Activated CD8-positive, alpha-beta T cell treated with anti-CD3 and anti-CD28 coated beads, Interleukin-2, amount 10 ng/mL, durations not matched to agents 7 days and 5 days (primary cell): ENCODE measurements around the gene SPSB4. TPM values are rescaled to one million over a fixed set of nuclear protein-coding genes. Genes with fewer than 3 reads are reported as not detected.

Experiments used
- ATAC-seq: fragments of 150-1000 bp; cut with Tn5 transposase; one replicate; pipeline ENCODE4 v1.10.0; 2021; ENCODE audit warnings: moderate library complexity
- CTCF ChIA-PET: fragments of 350-600 bp; sonication (Branson Sonifier 250); formaldehyde crosslinking; loops from one replicate; lab custom pipeline; 2021; ENCODE audit warnings: antibody characterized with exemption; lab: Charles Lee
- POLR2A ChIA-PET: fragments of 350-600 bp; sonication (Branson Sonifier 250); formaldehyde crosslinking; loops from one replicate; lab custom pipeline; 2021; ENCODE audit warnings: antibody characterized with exemption; lab: Charles Lee
- DNase-seq: peaks from one replicate; pipeline ENCODE4 v3.0.0-alpha.2; 2020
- H3K27ac Mint-ChIP-seq: one replicate; pipeline ENCODE4 v1.8.0; 2021; ENCODE audit warnings: mild to moderate bottlenecking, mixed read lengths
- H3K27me3 Mint-ChIP-seq: one replicate; pipeline ENCODE4 v1.8.0; 2021; ENCODE audit warnings: low read depth, mixed read lengths
- H3K36me3 Mint-ChIP-seq: one replicate; pipeline ENCODE4 v1.8.0; 2021; ENCODE audit warnings: low read depth, mixed read lengths
- H3K4me1 Mint-ChIP-seq: one replicate; pipeline ENCODE4 v1.8.0; 2021; ENCODE audit warnings: low read depth, mixed read lengths
- H3K4me3 Mint-ChIP-seq: one replicate; pipeline ENCODE4 v1.8.0; 2021; ENCODE audit warnings: mild to moderate bottlenecking, mixed read lengths
- H3K9me3 Mint-ChIP-seq: one replicate; pipeline ENCODE4 v1.8.0; 2022; ENCODE audit warnings: mixed read lengths; ENCODE audit not compliant: insufficient read depth
- total RNA-seq, 2 experiments: library from RNA; stranded (reverse); gene quantifications; one replicate each; pipeline ENCODE4 v1.2.3, GENCODE V29; 2021

The SPSB4 gene
- total RNA-seq, 2 experiments from 2014 or later: not detected

GRCh38 chr3:141179983-141180382, 128.8 kb downstream of the SPSB4 start:
- ChIA-PET CTCF (interaction anchor here (1.2 to 1.4 kb wide), 2 partner anchors 12 to 179 kb away, joined by 4 read pairs; no protein-coding TSS in a partner anchor), POLR2A (no interaction called here)
- Mint-ChIP-seq H3K4me3 (no peak overlapping the region), H3K27ac (no peak overlapping the region), H3K36me3 (no peaks in the 10 kb centered on the region), H3K9me3 (no peaks in the 10 kb centered on the region), H3K4me1 (no peaks in the 10 kb centered on the region), H3K27me3 (peaks cover 6% of the 10 kb centered on the region)
- ATAC-seq (no peak), DNase-seq (no peak)

- POLR2A ChIA-PET: no interaction called here
- Mint-ChIP-seq H3K36me3 (no peaks in the 10 kb centered on the region), H3K4me1 (no peaks in the 10 kb centered on the region), H3K9me3 (no peaks in the 10 kb centered on the region), H3K27ac (no peak overlapping the region), H3K27me3 (peaks cover 6% of the 10 kb centered on the region), H3K4me3 (no peak overlapping the region)
- no peak for ATAC-seq
- CTCF ChIA-PET: interaction anchor here (3.9 kb wide), 1 partner anchor 12 kb away, joined by 24 read pairs; no protein-coding TSS in a partner anchor
- no peak for DNase-seq
Observed at GRCh38 chr3:141181196-141181595, 130.0 kb downstream of the SPSB4 start.

DNA sequence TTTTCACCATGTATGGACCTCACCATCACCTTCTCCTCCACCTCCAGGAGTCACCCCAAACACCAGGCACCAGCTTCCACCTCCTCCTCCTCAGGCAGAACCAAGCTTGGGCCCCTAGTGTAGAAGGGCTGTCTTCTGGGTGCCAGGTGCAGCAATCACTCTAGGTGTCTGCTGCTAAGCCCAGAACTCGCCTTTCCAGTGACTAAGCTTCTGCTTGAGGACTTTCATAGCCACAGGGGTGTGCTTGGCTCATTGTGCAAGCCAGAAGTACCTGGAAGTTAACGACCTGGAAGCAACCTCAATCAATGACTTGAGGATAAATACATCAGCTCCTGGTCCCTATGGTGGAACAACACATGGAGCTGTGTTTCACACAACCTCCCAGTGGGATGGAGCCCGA, 130.7 kb downstream of the SPSB4 start:
- no peaks in the 10 kb centered on the region for H3K4me1 Mint-ChIP-seq
- ChIA-PET CTCF (interaction anchor here (0.5 to 3.9 kb wide), 2 partner anchors 11 to 151 kb away, joined by 3 to 24 read pairs; no protein-coding TSS in a partner anchor), POLR2A (no interaction called here)
- H3K27ac Mint-ChIP-seq: no peak overlapping the region
- no peaks in the 10 kb centered on the region for H3K9me3 Mint-ChIP-seq
- H3K27me3 Mint-ChIP-seq: peaks cover 6% of the 10 kb centered on the region
- H3K36me3 Mint-ChIP-seq: no peaks in the 10 kb centered on the region
- H3K4me3 Mint-ChIP-seq: no peak overlapping the region
- DNase-seq (no peak), ATAC-seq (no peak)

- ChIA-PET POLR2A (no interaction called here), CTCF (interaction anchor here (1.3 to 3.9 kb wide), 3 partner anchors 9 to 183 kb away, joined by 3 to 24 read pairs (median 5); no protein-coding TSS in a partner anchor)
- H3K9me3 Mint-ChIP-seq: no peaks in the 10 kb centered on the region
- H3K4me3 Mint-ChIP-seq: no peak overlapping the region
- no peaks in the 10 kb centered on the region for H3K36me3 Mint-ChIP-seq
- H3K27me3 Mint-ChIP-seq: peaks cover 3% of the 10 kb centered on the region
- H3K4me1 Mint-ChIP-seq: no peaks in the 10 kb centered on the region
- no peak for DNase-seq
- H3K27ac Mint-ChIP-seq: no peak overlapping the region
- ATAC-seq: no peak
Observed at GRCh38 chr3:141183606-141184005, 132.5 kb downstream of the SPSB4 start.

GRCh38 chr3:141184430-141184829, 133.3 kb downstream of the SPSB4 start:
- H3K4me3 Mint-ChIP-seq: no peak overlapping the region
- no peaks in the 10 kb centered on the region for H3K9me3 Mint-ChIP-seq
- no peaks in the 10 kb centered on the region for H3K36me3 Mint-ChIP-seq
- DNase-seq (no peak), ATAC-seq (no peak)
- POLR2A ChIA-PET: no interaction called here
- CTCF ChIA-PET: interaction anchor here (1.3 to 3.9 kb wide), 2 partner anchors 8 to 183 kb away, joined by 3 to 24 read pairs; no protein-coding TSS in a partner anchor
- no peaks in the 10 kb centered on the region for H3K4me1 Mint-ChIP-seq
- H3K27me3 Mint-ChIP-seq: peaks cover 5% of the 10 kb centered on the region
- no peak overlapping the region for H3K27ac Mint-ChIP-seq

DNA sequence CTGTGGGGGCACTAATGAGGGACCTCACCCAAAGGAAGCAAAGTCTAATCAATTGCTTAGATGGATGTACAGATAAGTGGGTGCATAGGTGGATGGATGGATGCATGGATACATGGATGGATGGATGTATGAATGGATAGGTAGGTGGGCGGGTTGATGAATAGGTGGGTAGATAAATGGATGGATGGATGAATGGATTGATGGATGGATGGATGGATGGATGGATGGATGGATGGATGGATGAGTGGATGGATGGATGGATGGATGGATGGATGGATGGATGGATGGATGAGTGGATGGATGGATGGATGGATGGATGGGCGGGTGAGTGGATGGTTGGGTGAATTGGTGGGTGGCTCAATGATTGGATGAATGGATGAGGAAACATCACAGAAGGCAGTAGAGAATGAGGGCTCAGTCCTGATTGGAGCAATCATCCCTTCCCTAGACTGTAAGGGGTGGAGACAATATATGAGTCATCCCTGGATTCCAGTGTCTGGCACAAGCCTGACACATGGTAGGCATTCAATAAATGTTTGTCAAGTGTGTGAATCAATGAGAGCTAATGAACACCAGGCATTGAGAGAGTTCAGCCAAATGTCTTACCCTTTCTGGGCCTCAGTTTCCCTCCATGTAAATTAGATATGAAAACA, 140.1 kb downstream of the SPSB4 start:
- Mint-ChIP-seq H3K4me1 (peaks cover 14% of the 10 kb centered on the region), H3K4me3 (no peak overlapping the region), H3K36me3 (no peaks in the 10 kb centered on the region), H3K27ac (no peak overlapping the region), H3K27me3 (peaks cover 10% of the 10 kb centered on the region), H3K9me3 (no peaks in the 10 kb centered on the region)
- POLR2A ChIA-PET: interaction anchor here (0.7 kb wide), 1 partner anchor 192 kb away, joined by 3 read pairs; no protein-coding TSS in a partner anchor
- ATAC-seq (no peak), DNase-seq (no peak)
- CTCF ChIA-PET: interaction anchor here (0.7 to 4.4 kb wide), 25 partner anchors 8 to 1886 kb away, joined by 3 to 71 read pairs (median 6); partner anchors contain the start of gene PXYLP1

DNA sequence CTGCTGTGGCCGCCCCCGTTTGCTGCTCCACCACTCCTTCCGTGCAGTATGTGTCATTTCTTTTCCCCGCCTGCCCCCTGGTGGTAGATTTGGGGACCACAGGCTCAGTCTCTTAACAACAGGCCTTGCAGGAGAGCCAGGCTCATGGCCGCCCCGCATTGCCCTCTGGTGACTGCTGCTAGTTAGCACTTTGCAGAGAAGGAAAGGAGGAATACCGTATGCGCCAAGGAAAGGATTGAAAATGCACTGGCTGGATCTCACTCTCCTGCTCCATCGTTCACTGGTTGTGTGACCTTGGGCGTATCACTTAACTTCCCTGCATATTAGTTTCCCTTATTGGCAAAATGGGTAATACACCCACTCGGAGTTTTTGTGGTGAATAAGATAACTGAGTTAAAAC, 141.2 kb downstream of the SPSB4 start:
- DNase-seq: peak; percentile 97
- H3K27me3 Mint-ChIP-seq: peaks cover 21% of the 10 kb centered on the region
- H3K4me3 Mint-ChIP-seq: no peak overlapping the region
- no peak overlapping the region for H3K27ac Mint-ChIP-seq
- ChIA-PET POLR2A (interaction anchor here (0.7 kb wide), 1 partner anchor 193 kb away, joined by 3 read pairs; no protein-coding TSS in a partner anchor), CTCF (interaction anchor here (0.6 to 4.4 kb wide), 31 partner anchors 9 to 1887 kb away, joined by 3 to 71 read pairs (median 6); partner anchors contain the start of gene PXYLP1)
- no peaks in the 10 kb centered on the region for H3K36me3 Mint-ChIP-seq
- peak; percentile 100 for ATAC-seq
- no peaks in the 10 kb centered on the region for H3K9me3 Mint-ChIP-seq
- peaks cover 14% of the 10 kb centered on the region for H3K4me1 Mint-ChIP-seq

DNA sequence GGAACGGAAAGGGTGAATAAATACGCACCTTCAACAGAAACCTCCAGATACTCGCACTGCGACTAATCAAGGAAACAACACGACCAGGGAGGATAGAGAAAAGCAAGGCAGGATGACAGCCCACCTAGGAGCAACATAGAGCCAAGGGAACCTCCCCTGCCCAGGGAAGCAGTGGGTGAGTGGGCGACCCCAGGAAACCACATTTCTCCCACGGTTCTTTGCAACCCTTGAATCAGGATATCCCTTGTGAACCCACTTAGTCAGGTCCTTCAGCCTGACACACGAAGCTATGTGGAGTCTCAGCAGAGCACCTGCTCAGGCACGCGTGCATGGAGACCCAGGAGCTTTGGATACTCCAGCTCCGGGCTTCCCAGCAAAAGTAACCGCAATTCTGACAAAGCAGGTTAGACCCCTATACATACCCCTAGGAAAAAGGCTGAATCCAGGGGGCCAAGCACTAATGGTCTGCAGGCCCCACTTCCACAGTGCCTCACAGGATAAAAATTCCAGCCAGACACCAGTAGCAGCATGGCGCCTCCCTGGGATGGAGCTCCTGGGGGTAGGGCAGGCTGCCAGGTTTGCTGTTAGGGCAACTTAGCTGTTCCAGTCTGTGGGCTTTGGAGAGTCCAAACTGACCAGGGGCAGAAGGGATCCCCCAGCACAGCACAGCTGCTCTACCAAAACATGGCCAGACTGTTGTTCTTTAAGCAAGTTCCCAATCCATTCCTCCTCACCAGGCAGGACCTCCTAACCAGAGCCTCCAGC, 142.1 kb downstream of the SPSB4 start:
- Mint-ChIP-seq H3K9me3 (no peaks in the 10 kb centered on the region), H3K27me3 (peaks cover 29% of the 10 kb centered on the region), H3K4me1 (peaks cover 14% of the 10 kb centered on the region), H3K27ac (no peak overlapping the region), H3K4me3 (no peak overlapping the region), H3K36me3 (no peaks in the 10 kb centered on the region)
- DNase-seq: no peak
- POLR2A ChIA-PET: interaction anchor here (0.6 kb wide), 1 partner anchor 240 kb away, joined by 3 read pairs; no protein-coding TSS in a partner anchor
- CTCF ChIA-PET: interaction anchor here (0.8 to 4.4 kb wide), 15 partner anchors 9 to 294 kb away, joined by 3 to 71 read pairs (median 7); partner anchors contain the start of gene PXYLP1
- ATAC-seq: no peak

Other genes with a start within 250 kb of the SPSB4 start
- 10 to 100 TPM; 39.6 to 46.0 TPM for gene SLC25A36, start 109.5 kb upstream of the SPSB4 start, total RNA-seq
- gene PXYLP1, start 180.5 kb downstream of the SPSB4 start, total RNA-seq: 10 to 100 TPM; 15.0 to 16.5 TPM